Activated CD4-positive, alpha-beta T cell treated with anti-CD3 and anti-CD28 coated beads, Interleukin-2, amount 50 U/mL, for 16 hours (primary cell): ENCODE measurements around the gene OR13G1.
"Not testable (repeated sequence)": the region's sequence is repeated elsewhere in the genome, so short reads cannot be mapped to it uniquely, and the experiment has no call there.

Experiments
- DNase-seq: peaks from one replicate; pipeline ENCODE4 v3.0.0-alpha.2; 2020

The OR13G1 gene

DNA sequence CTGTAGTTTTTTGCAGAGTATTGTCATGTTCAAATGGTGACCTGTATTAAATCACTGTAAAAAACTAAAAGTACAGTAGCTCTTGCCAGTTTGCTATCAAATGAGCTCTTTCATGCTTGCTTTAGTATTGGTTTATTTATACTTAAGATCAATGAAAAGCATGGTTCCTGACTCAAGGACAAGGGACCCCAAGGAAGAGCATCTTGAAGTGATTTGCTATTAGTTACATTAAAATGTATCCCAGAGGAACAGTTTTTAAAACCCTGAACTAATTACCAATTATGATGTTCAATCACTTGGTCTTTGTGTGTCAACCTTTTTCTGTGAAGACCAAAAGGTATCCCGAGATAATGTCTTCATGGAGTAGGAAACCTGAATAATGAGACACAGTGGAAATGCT is at the start of gene OR13G1:
OR13G1 (minus strand) TSS at position 101 of the 400 bp plus-strand sequence. CDS start 6,698 bp downstream, outside the sequence.
- no peak for DNase-seq

- DNase-seq: no peak
Measured at GRCh38 chr1:247721222-247721621, 41.7 kb upstream of the OR13G1 start.

DNA sequence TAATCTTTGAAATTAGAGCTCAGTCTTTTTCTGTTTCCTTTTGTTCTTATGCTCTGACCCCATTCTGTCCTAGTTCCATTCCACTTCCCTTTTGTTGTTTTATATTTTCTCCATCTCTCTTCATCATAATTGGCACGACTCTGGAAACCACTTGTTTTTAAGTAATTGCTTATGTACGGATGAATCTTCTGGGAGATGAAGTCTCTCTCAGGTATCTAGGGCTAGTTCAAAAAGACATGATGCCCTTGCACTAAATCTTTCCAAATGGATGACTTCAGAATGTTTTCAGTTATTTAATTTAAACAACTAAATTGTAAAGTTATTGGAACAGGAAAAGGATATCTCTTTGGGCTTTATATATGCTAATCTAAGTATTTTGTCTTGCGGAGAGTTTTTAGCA is 37.0 kb upstream of the OR13G1 start, which contains the start of gene OR6F1:
OR6F1 (minus strand) TSS at position 101 of the 400 bp plus-strand sequence. CDS start 3,891 bp downstream, outside the sequence.
- no peak for DNase-seq

DNA sequence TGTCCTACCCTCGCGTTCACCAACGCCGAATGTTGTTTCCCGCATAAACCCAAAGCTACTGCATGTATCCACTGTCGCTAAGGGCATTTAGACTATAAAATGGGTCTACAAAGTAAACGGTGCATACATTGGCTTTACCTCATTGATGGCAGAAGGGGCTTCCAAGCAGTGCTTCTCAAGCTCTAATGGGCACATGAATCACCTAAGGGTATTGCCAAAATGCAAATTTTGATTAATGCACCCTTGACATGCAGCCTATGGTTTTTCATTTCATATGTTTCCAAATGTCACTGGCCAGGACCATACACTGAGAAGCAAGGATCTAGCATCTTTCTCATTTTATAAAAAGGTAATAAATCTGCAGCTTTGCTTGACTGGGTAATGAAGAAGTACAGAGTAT is 34.2 kb upstream of the OR13G1 start:
- DNase-seq: no peak

DNA sequence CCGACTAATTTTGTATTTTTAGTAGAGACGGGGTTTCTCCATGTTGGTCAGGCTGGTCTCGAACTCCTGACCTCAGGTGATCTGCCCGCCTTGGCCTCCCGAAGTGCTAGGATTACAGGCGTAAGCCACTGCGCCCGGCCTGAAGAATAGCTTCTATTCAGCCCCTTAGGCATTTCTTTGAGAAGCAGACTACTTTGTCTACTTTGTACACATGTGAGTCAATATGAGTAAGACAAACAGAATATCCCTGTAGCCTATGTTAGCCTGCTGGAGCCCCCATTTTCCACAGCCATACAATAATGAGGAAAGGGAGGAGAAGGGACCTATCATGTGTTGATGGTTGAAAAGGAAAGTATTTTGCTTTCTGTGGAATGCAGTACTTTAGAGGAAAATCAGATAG is 31.1 kb upstream of the OR13G1 start:
- DNase-seq: not testable (repeated sequence)

GRCh38 chr1:247701338-247701737 is 21.8 kb upstream of the OR13G1 start:
- no peak for DNase-seq

DNA sequence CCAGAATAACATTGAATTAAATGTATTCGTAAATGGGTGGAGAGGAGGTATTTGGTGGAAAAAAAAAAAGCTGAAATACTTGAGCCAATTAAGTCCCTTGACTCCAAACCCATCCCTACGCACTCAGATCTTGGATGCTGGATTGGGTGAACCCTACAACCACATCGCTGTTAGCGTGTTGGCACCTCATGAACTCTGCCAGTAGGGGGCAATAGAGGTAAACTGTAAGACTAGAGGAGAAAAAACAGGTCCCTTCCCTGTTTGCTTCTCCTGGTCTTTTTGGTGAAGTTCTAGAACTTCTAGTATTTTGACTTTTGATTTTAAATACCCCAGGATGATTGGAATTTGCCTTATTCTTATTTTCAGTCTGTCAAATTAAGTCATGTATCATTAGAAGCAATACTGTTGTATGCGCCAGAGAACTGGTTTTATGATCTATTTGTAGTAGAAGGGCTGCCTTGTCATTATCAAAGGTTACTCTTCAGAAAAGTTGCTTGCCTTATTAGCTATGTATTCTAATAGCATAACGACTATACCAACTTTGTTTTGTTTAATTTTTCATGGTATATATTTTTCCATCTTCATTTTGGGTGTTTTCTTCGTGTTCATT is 1.9 kb upstream of the OR13G1 start:
- DNase-seq: peak; percentile 54

DNA sequence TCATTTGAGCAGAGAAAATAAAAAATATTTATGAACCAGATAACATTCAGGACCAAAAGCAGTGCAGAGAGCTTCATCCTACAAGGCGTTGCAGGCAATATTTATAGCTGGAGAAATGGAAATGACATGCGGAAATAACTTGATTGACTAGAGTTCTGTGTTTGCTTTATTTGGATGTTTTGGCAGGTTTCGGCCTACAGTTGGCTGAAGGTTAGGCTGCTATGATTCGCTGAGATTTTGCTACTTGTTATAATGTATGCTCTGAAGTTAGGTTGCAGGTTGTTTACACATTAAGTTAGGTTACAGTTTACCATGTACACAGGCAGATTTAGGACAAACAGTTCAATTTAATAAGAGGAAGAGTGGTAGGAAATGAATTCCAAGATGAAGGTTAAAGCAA is 632 bp upstream of the OR13G1 start:
- DNase-seq: no peak

GRCh38 chr1:247669225-247669624 is 10.3 kb downstream of the OR13G1 start:
- no peak for DNase-seq

GRCh38 chr1:247656221-247656875 is 23.2 kb downstream of the OR13G1 start:
- no peak for DNase-seq

- no peak for DNase-seq
Measured at GRCh38 chr1:247653040-247653439, 26.5 kb downstream of the OR13G1 start.

DNA sequence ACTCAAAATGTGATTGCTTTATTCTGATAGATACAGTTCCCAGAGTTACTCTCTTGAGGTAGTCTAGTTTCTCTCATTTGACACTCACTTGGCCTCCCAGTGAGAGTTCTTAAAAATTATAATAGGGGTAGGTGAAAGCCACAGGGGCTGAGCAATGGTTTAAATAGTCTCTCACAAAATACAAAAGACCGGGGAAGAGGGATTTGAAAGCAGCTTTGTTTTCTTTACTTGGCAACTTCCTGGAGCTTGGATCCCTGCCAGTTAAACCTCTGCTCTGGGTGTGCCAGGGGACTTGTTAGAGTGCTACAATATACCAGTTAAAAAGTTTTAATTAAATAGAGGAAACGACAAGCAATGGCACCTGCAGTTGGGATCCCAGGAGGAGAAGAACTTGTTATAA is 31.7 kb downstream of the OR13G1 start:
- DNase-seq: no peak

GRCh38 chr1:247646867-247647266 is 32.7 kb downstream of the OR13G1 start:
- no peak for DNase-seq

DNA sequence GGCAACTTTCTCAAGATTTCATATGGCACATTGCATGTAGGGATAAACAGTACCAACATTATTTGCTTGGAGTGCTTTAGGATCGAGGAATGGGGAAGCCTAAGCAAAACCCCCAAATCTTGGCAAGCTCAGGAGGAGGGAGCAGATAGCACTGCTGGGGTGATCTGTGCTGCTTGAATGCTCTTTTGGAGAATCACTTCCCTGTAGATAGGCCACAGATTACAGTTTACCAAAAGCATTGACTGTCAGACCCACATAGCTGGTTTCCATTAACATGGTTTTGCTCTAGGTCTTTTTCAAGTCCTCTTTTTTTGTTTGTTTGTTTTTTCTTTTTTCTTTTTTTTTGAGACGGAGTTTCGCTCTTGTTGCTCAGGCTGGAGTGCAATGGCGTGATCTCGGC is 36.8 kb downstream of the OR13G1 start:
- no peak for DNase-seq

DNA sequence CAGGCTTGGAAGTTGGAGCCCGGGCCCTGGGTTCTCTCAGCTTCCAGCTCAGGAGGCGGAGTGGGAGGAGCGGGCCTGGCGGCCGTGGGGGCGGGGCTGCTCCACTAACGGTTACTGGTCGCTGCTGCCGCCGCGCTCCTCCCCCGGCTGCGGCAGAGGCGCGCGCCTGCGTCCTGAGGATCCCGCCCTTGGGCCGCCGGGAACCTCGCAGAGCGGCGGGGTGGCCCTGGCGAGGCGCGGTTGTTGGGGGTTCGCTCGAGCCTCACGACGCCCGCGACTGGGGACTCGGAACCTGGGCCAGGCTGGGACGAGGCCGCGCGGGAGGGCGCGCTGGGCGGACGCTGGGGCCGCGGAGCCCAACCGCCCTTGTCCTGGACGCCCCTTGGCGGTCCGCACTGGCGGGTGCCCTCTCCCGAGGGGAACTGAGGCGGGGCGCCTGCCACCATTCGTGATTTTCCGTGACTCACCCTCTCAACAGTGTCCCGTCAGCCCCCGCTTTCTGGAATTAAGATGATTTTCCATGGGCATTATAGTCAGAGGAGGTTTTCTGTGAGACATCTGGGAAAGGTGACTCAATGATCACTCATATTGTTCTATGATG is 40.1 kb downstream of the OR13G1 start:
- peak; percentile 13 for DNase-seq

- DNase-seq: no peak
Measured at GRCh38 chr1:247638781-247639180, 40.8 kb downstream of the OR13G1 start.

DNA sequence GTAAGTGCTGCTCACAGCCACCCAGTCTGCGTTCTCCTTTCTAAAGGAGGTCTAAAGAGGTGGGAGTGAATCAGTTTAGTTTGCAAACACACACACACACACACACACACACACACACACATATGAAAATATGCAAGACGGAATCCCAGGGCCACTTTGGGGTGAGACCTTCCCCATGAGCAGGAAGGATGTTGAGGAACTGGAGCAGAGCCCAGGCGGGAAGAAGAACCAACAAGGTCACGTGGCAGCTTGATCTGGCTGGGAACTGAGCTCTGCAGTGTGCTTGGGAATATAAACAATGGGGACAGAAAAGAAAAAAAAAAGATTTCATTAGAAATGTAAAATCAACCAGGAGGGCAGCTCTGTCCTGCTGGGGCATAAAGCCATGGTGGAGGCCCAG is 41.5 kb downstream of the OR13G1 start:
- no peak for DNase-seq

DNA sequence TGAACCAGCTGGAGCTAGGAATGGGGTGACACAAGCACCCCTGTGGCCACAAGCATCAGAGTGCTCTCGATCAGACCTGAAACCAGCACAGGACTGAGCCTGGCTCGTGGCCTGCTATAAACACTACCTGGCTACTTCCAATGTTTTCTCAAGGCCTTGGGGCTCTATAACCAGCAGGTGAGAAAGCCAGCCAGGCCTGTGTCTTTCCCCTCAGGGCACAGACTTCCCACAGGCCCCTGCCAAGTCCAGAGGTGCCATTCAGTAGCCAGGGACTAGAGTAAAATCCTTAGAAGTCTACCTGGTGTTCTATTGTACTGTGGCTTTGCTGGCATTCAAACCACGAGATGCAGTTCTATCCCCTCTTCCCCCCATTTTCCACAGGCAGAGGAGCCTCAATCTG is 51.6 kb downstream of the OR13G1 start:
- no peak for DNase-seq
